ENCODE data around the gene ZNF32. TPM values are rescaled to one million over a fixed set of nuclear protein-coding genes. Genes with fewer than 3 reads are reported as not detected.

Gene ZNF32
- total RNA-seq, 1 donor from 2014 or later: 25.7 TPM

DNA sequence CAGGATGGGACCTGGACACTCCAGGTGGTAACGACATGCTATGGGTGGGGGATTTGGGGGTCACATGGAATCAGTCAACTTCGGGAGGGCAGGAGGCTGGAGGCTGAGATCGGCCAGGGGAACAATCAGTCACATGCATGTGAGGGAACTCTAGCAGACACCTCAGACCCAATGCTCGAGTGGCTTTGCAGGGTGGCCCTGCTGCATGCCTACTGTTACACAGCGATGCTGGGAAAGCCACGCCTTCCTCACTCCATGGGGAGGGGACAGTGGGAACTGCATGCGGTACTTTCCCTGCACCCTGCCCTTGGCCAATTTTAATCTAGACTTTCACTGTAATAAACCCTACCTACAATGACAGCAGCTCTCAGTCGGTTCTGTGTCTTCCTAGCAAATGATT lies 6.6 kb upstream of the ZNF32 start:
- Mint-ChIP-seq H3K4me1 (ENCODE audit: unreplicated experiment) (peaks cover 5% of the 10 kb centered on the region), H3K9me3 (ENCODE audit: unreplicated experiment) (no peaks in the 10 kb centered on the region), H3K27me3 (ENCODE audit: unreplicated experiment) (peaks cover 2% of the 10 kb centered on the region), H3K36me3 (ENCODE audit: low read depth, unreplicated experiment) (no peaks in the 10 kb centered on the region), H3K27ac (ENCODE audit: unreplicated experiment) (no peak overlapping the region), H3K4me3 (ENCODE audit: unreplicated experiment) (no peak overlapping the region)
- no peak for DNase-seq (ENCODE audit: low spot score)
- TF ChIP-seq, protein P1, sequence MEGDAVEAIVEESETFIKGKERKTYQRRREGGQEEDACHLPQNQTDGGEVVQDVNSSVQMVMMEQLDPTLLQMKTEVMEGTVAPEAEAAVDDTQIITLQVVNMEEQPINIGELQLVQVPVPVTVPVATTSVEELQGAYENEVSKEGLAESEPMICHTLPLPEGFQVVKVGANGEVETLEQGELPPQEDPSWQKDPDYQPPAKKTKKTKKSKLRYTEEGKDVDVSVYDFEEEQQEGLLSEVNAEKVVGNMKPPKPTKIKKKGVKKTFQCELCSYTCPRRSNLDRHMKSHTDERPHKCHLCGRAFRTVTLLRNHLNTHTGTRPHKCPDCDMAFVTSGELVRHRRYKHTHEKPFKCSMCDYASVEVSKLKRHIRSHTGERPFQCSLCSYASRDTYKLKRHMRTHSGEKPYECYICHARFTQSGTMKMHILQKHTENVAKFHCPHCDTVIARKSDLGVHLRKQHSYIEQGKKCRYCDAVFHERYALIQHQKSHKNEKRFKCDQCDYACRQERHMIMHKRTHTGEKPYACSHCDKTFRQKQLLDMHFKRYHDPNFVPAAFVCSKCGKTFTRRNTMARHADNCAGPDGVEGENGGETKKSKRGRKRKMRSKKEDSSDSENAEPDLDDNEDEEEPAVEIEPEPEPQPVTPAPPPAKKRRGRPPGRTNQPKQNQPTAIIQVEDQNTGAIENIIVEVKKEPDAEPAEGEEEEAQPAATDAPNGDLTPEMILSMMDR (IDR thresholded peaks at IDR 0.05; ENCODE audit: unreplicated experiment): no peak

DNA sequence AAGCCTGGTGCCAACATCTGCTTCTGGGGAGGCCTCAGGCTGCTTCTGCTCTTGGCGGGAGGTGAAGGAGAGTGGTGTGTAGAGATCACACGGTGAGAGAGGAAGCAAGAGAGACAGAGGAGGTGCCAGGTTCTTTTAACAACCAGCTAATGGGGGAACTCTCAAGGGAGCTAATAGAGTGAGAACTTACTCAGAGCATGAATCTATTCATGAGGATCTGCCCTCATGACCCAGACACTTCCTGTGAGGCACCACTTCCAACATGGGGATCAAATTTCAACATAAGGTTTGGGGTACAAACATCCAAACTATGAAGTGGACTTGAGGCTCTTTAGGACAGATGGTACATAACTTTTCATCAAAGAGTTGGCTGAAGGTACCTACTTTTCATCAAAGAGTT lies 5.1 kb upstream of the ZNF32 start:
- H3K27me3 Mint-ChIP-seq (ENCODE audit: unreplicated experiment): peaks cover 5% of the 10 kb centered on the region
- DNase-seq (ENCODE audit: low spot score): no peak
- peak overlapping the region; percentile 58 for H3K27ac Mint-ChIP-seq (ENCODE audit: unreplicated experiment)
- H3K4me3 Mint-ChIP-seq (ENCODE audit: unreplicated experiment): no peak overlapping the region
- TF ChIP-seq, protein P1 (IDR thresholded peaks at IDR 0.05; ENCODE audit: unreplicated experiment): no peak
- H3K36me3 Mint-ChIP-seq (ENCODE audit: low read depth, unreplicated experiment): no peaks in the 10 kb centered on the region
- H3K4me1 Mint-ChIP-seq (ENCODE audit: unreplicated experiment): peaks cover 7% of the 10 kb centered on the region
- no peaks in the 10 kb centered on the region for H3K9me3 Mint-ChIP-seq (ENCODE audit: unreplicated experiment)

DNA sequence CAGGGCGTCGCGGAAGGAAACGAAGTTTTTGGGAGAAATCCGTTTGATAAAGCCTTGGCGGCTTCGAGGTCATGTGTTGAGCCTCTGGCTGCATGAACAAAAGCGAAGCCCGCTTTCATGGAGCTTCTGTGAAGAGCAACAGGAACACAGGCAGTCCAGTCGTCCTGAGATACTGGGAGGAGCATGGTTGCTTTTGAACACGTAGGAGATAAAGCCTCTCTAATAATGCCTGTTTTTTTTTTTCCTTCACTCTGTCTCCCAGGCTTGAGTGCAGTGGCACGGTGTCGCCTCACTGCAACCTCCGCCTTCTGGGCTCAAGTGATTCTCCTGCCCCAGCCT lies 473 bp upstream of the ZNF32 start:
- Mint-ChIP-seq H3K4me3 (ENCODE audit: unreplicated experiment) (peak overlapping the region; percentile 89), H3K9me3 (ENCODE audit: unreplicated experiment) (peaks cover 26% of the 10 kb centered on the region), H3K27ac (ENCODE audit: unreplicated experiment) (no peak overlapping the region)

DNA sequence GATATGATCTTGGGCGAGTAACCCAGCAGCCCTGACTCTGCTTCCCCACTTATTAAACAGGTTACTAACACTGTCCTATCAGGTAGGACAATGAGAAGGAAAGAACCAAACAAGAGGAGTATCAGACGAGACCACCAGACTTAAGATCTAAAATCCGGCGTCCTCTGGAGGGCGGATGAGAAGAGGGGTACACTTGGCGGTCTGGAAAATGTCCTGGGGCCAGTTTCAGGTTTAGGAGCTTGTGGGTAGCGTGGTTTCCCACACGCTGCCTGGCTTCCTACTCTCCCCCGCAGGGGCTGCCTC lies 635 bp downstream of the ZNF32 start:
- peaks cover 6% of the 10 kb centered on the region for H3K27me3 Mint-ChIP-seq (ENCODE audit: unreplicated experiment)
- TF ChIP-seq, protein P1 (IDR thresholded peaks at IDR 0.05; ENCODE audit: unreplicated experiment): no peak
- no peak overlapping the region for H3K27ac Mint-ChIP-seq (ENCODE audit: unreplicated experiment)
- peaks cover 2% of the 10 kb centered on the region for H3K4me1 Mint-ChIP-seq (ENCODE audit: unreplicated experiment)
- peak overlapping the region; percentile 93 for H3K4me3 Mint-ChIP-seq (ENCODE audit: unreplicated experiment)
- no peak for DNase-seq (ENCODE audit: low spot score)
- H3K36me3 Mint-ChIP-seq (ENCODE audit: low read depth, unreplicated experiment): peaks cover 44% of the 10 kb centered on the region
- peaks cover 34% of the 10 kb centered on the region for H3K9me3 Mint-ChIP-seq (ENCODE audit: unreplicated experiment)

More for the DNA sequence above, 473 bp upstream of the ZNF32 start:
- TF ChIP-seq, protein P1 (IDR thresholded peaks at IDR 0.05; ENCODE audit: unreplicated experiment): no peak
- peaks cover 32% of the 10 kb centered on the region for H3K36me3 Mint-ChIP-seq (ENCODE audit: low read depth, unreplicated experiment)
- H3K27me3 Mint-ChIP-seq (ENCODE audit: unreplicated experiment): peaks cover 3% of the 10 kb centered on the region
- no peak for DNase-seq (ENCODE audit: low spot score)
- H3K4me1 Mint-ChIP-seq (ENCODE audit: unreplicated experiment): peaks cover 7% of the 10 kb centered on the region

DNA sequence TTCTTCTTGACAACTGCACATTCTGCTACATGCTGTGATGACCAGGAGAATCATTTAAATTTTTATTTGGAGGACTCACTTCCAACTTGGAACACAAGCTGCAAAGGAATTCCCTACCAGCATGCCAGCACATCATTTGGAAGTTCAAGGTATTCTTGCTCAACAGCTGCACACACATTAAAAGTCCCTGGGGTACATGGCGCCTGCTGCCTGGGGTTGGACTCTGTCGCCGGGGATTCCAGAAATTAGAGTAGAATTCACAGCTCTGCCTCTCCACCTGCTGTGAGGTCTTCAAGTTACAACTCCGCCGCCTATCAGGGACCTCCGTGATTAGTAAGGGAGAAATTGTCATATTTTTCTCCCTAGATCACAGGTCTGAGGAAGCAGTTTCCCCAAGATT lies 1.1 kb downstream of the ZNF32 start:
- Mint-ChIP-seq H3K9me3 (ENCODE audit: unreplicated experiment) (peaks cover 37% of the 10 kb centered on the region), H3K36me3 (ENCODE audit: low read depth, unreplicated experiment) (peaks cover 48% of the 10 kb centered on the region), H3K27ac (ENCODE audit: unreplicated experiment) (no peak overlapping the region), H3K27me3 (ENCODE audit: unreplicated experiment) (peaks cover 6% of the 10 kb centered on the region), H3K4me3 (ENCODE audit: unreplicated experiment) (peak overlapping the region; percentile 93), H3K4me1 (ENCODE audit: unreplicated experiment) (peaks cover 2% of the 10 kb centered on the region)
- TF ChIP-seq, protein P1 (IDR thresholded peaks at IDR 0.05; ENCODE audit: unreplicated experiment): no peak
- DNase-seq (ENCODE audit: low spot score): no peak

Data from endothelial cell (in vitro differentiated cells).